GM18870 (cell line): ENCODE measurements around the gene PLP1.
A peak's percentile ranks its signal among the peaks of the same experiment; 100 is the strongest.
"Not testable (repeated sequence)": the region's sequence is repeated elsewhere in the genome, so short reads cannot be mapped to it uniquely, and the experiment has no call there.

Experiments used
- ATAC-seq: cut with Tn5 transposase; IDR thresholded peaks from one replicate; pipeline ENCODE4 v1.9.1; 2021; ENCODE audit warnings: moderate library complexity; ENCODE audit not compliant: unreplicated experiment

Gene PLP1

GRCh38 chrX:103780336-103781061, 3.9 kb downstream of the PLP1 start:
- no peak for ATAC-seq

- ATAC-seq, result no peak
Observed at GRCh38 chrX:103781062-103781402, 4.4 kb downstream of the PLP1 start.

GRCh38 chrX:103781706-103782105, 5.1 kb downstream of the PLP1 start:
- no peak for ATAC-seq

GRCh38 chrX:103782640-103783039, 6.0 kb downstream of the PLP1 start:
- no peak for ATAC-seq

GRCh38 chrX:103783196-103783595, 6.6 kb downstream of the PLP1 start:
- ATAC-seq, result no peak

- no peak for ATAC-seq
Observed at GRCh38 chrX:103783971-103784370, 7.3 kb downstream of the PLP1 start.

GRCh38 chrX:103789004-103789403, 12.4 kb downstream of the PLP1 start:
- peak; percentile 94 for ATAC-seq

- no peak for ATAC-seq
Observed at GRCh38 chrX:103791228-103791627, 14.6 kb downstream of the PLP1 start.

GRCh38 chrX:103791826-103792485, 15.3 kb downstream of the PLP1 start:
- ATAC-seq, result no peak

GRCh38 chrX:103792916-103793544, 16.4 kb downstream of the PLP1 start:
- ATAC-seq, result no peak

- ATAC-seq, result no peak
Observed at GRCh38 chrX:103793545-103793940, 16.9 kb downstream of the PLP1 start.

GRCh38 chrX:103794119-103794518, 17.5 kb downstream of the PLP1 start:
- no peak for ATAC-seq

- ATAC-seq, result no peak
Observed at GRCh38 chrX:103797691-103798090, 21.1 kb downstream of the PLP1 start.

GRCh38 chrX:103800318-103800717, 23.7 kb downstream of the PLP1 start:
- ATAC-seq, result no peak

- ATAC-seq, result no peak
Observed at GRCh38 chrX:103805860-103806259, 29.2 kb downstream of the PLP1 start.

GRCh38 chrX:103806862-103807474, 30.3 kb downstream of the PLP1 start:
- ATAC-seq, result no peak

- ATAC-seq, result no peak
Observed at GRCh38 chrX:103811858-103812257, 35.2 kb downstream of the PLP1 start.

GRCh38 chrX:103817101-103817500, 40.5 kb downstream of the PLP1 start:
- not testable (repeated sequence) for ATAC-seq

GRCh38 chrX:103817502-103817901, 40.9 kb downstream of the PLP1 start:
- ATAC-seq, result no peak

- ATAC-seq, result no peak
Observed at GRCh38 chrX:103818842-103819619, 42.4 kb downstream of the PLP1 start.

- not testable (repeated sequence) for ATAC-seq
Observed at GRCh38 chrX:103820802-103821201, 44.2 kb downstream of the PLP1 start.
